C4-2B (cell line): ENCODE data around the gene BRD7.

Experiments
- ZFX ChIP-seq: fragments of 450-650 bp; IDR thresholded peaks from 2 replicates; pipeline ENCODE4 v1.6.1; 2017
- TF ChIP-seq, protein P1 (sequence below): fragments of 450-650 bp; conservative IDR thresholded peaks from 2 replicates; pipeline ENCODE4 v1.5.1; 2017; ENCODE audit warnings: mild to moderate bottlenecking

DNA sequence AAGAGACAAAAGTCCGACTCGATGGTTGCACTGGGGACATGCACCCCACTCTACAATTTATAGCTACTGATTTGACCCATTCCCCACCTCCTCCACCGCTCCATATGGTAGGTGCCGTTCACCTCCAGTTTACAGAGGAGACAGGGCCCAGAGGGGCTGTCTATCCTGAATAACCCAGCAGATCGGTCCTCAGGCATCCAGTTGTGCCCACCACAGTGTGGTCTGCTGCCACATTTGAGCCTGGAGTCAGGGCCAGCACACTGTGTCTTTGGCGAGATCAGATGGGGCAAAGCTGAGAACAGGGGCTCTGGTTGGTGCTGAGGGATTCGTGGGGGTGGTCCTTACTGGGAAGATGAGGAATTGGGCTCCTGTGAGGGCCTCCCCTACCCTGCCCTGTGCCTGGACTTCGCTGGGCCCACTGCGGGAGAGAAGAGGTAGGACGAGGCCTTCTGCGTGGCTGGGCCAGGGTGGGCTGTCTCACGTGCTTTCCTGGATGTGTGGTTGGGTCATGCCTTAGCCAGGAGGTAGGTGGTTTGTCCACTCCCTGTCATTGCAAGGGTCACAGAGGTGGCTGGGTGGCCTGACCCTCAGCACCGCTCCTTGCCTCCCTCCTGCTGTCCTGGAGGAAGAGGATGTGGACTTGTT is 99.6 kb downstream of the BRD7 start:
- TF ChIP-seq, protein P1, sequence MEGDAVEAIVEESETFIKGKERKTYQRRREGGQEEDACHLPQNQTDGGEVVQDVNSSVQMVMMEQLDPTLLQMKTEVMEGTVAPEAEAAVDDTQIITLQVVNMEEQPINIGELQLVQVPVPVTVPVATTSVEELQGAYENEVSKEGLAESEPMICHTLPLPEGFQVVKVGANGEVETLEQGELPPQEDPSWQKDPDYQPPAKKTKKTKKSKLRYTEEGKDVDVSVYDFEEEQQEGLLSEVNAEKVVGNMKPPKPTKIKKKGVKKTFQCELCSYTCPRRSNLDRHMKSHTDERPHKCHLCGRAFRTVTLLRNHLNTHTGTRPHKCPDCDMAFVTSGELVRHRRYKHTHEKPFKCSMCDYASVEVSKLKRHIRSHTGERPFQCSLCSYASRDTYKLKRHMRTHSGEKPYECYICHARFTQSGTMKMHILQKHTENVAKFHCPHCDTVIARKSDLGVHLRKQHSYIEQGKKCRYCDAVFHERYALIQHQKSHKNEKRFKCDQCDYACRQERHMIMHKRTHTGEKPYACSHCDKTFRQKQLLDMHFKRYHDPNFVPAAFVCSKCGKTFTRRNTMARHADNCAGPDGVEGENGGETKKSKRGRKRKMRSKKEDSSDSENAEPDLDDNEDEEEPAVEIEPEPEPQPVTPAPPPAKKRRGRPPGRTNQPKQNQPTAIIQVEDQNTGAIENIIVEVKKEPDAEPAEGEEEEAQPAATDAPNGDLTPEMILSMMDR: no peak
- no peak for TF ChIP-seq ZFX
